C4-2B (cell line): ENCODE measurements around the gene PLA2G7.
A peak's percentile ranks its signal among the peaks of the same experiment; 100 is the strongest.
"Not testable (repeated sequence)": the region's sequence is repeated elsewhere in the genome, so short reads cannot be mapped to it uniquely, and the experiment has no call there.

Source experiments
- H3K27ac ChIP-seq: fragments of 450-650 bp; 2 replicates; pipeline ENCODE4 v1.5.1; 2017
- ZFX ChIP-seq: fragments of 450-650 bp; IDR thresholded peaks from 2 replicates; pipeline ENCODE4 v1.6.1; 2017
- TF ChIP-seq, protein P1 (sequence below): fragments of 450-650 bp; conservative IDR thresholded peaks from 2 replicates; pipeline ENCODE4 v1.5.1; 2017; ENCODE audit warnings: mild to moderate bottlenecking

PLA2G7 gene

DNA sequence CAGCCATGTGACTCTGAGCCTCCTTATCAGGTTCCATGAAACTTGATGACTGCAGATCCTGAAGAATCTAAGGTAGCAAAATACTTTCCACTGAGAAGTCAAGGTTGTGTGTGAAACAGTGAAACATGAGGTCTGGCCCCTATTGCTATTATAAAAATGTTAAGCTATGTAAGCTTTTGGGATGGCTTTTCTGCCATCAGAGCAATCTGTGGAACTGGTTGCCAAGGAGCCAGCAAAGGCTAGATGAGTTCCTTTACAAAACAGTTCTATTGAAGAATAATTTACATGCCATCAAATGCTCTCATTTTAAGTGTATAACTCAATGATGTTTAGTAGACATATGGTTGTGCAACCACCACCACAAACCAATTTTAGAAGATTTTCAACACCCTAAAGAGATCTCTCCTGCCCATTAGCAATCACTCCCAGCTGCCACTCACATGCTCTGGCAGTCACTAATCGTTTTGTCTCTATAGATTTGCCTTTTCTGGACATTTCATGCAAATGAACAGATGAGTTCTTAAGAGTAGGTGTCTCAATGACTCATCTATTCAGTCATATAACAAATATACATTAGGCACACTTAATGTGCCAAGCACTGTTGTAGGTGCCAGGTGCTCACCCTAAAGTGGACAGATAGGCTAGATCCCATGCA, 38.2 kb upstream of the PLA2G7 start:
- no peak overlapping the region for H3K27ac ChIP-seq
- TF ChIP-seq, protein P1, sequence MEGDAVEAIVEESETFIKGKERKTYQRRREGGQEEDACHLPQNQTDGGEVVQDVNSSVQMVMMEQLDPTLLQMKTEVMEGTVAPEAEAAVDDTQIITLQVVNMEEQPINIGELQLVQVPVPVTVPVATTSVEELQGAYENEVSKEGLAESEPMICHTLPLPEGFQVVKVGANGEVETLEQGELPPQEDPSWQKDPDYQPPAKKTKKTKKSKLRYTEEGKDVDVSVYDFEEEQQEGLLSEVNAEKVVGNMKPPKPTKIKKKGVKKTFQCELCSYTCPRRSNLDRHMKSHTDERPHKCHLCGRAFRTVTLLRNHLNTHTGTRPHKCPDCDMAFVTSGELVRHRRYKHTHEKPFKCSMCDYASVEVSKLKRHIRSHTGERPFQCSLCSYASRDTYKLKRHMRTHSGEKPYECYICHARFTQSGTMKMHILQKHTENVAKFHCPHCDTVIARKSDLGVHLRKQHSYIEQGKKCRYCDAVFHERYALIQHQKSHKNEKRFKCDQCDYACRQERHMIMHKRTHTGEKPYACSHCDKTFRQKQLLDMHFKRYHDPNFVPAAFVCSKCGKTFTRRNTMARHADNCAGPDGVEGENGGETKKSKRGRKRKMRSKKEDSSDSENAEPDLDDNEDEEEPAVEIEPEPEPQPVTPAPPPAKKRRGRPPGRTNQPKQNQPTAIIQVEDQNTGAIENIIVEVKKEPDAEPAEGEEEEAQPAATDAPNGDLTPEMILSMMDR = no peak
- no peak for TF ChIP-seq ZFX

DNA sequence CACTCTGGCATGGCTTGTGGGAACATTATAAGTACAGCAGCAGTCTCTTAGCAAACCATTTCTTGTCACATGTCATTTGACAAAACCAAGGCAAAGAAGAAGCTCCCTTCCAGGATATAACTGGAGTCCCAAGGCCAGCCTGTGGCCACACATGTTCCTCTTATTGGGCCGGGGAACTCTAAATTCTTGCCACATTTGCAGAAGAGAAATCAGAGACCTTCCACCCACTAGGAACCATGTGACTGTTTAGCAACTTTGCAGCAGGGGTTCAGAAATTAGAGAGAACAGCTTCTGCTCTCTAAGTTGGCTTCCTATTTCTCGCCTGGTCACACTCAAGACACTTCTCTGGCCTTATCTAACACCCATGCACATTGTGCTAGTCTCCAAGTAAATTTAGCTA, 37.6 kb upstream of the PLA2G7 start:
- TF ChIP-seq ZFX = no peak
- no peak overlapping the region for H3K27ac ChIP-seq

DNA sequence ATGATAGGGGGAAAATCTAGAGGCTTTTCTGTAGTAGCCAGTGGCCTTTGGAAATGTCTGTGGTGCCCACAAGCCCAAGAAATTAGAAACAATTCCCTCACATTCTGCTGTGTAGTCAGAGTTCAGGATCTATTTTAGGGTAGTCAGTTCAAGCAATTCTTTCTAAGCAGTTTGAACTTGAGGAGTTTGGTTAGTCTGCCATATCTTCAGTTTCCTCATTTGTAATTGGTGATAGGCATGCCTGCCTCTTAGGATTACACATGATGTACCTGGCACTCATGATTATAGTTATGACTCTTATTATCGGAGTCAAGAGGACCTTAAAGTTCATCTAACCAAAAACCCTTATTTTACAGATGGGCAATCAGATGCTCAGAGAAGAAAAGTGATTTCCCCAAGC, 36.8 kb upstream of the PLA2G7 start:
- no peak for TF ChIP-seq ZFX
- TF ChIP-seq, protein P1 = no peak
- H3K27ac ChIP-seq = no peak overlapping the region

DNA sequence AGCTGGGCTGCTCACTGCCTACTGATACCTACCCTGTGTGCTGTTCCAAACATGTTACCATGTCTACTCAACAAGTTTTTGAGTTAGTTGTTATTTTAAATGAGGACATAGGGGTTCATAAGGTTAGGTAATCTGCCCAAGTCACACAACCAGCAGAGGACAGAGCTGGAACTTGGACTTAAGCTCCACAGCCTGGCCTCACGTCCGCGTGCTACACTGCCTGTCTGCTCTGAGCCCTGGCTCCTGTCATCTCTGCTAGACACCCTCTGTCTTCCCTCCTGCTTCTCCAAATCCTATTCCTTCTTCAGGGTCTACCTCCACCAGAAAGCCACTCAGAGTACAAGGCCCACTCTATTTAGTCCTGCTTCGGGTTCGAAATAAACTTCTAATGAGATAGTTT, 29.8 kb upstream of the PLA2G7 start:
- TF ChIP-seq, protein P1 = no peak
- TF ChIP-seq ZFX = no peak

DNA sequence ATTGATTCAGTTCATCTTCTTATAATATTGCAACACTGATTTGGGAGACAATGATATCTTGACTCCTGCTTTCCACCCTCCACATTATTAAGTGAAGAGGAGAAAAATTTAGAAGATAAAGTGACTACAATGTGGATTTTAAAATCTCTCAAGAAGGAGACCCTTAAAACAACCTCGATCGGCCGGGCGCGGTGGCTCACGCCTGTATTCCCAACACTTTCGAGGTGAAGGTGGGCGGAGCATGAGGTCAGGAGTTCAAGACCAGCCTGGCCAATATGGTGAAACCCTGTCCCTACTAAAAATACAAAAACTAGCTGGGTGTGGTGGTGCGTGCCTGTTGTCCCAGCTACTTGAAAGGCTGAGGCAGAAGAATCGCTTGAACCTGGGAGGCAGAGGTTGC, 29.1 kb upstream of the PLA2G7 start:
- H3K27ac ChIP-seq = not testable (repeated sequence)

More for the DNA sequence above, 29.8 kb upstream of the PLA2G7 start:
- H3K27ac ChIP-seq = no peak overlapping the region

DNA sequence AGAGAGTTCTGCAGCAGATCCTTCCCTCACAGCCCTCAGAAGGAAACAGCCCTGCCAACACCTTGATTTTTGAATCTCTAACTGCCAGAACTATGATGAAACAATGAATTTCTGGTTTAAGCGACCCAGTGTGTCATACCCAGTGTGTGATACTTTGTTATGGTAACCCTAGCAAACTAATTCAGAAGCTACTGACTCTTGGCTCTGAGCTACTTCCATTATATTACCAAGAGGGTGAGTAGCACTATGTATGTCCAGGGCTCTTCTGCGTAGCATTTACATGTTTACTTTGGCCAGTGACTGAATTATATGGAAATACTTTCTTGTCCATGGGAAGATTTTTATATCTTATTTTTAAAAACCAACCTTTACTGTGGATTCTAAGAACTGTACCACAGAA, 28.3 kb upstream of the PLA2G7 start:
- TF ChIP-seq ZFX = no peak
- TF ChIP-seq, protein P1 = no peak
- H3K27ac ChIP-seq = peak overlapping the region; percentile 38; the same call in 1 of the 2 replicates

DNA sequence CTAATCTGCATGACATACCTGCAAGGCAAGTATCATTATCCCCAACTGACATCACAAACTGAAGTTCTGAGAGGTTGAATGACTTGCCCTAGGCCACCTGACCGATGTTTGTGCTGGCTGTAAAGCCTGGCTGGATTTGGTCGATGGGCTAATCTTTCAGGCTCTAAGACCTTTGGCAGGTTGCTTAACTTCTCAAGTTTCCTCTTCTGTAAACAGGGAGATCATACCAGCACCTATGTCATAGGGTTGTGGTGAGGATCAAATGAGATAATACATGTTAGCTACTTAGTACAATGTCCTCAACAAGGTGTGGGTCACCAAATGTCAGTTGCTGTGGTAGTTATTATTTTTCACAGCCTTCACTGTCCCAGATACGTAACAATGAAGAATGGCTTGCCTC, 25.8 kb upstream of the PLA2G7 start:
- no peak for TF ChIP-seq ZFX
- TF ChIP-seq, protein P1 = no peak
- H3K27ac ChIP-seq = peak overlapping the region; percentile 42; the same call in 1 of the 2 replicates

DNA sequence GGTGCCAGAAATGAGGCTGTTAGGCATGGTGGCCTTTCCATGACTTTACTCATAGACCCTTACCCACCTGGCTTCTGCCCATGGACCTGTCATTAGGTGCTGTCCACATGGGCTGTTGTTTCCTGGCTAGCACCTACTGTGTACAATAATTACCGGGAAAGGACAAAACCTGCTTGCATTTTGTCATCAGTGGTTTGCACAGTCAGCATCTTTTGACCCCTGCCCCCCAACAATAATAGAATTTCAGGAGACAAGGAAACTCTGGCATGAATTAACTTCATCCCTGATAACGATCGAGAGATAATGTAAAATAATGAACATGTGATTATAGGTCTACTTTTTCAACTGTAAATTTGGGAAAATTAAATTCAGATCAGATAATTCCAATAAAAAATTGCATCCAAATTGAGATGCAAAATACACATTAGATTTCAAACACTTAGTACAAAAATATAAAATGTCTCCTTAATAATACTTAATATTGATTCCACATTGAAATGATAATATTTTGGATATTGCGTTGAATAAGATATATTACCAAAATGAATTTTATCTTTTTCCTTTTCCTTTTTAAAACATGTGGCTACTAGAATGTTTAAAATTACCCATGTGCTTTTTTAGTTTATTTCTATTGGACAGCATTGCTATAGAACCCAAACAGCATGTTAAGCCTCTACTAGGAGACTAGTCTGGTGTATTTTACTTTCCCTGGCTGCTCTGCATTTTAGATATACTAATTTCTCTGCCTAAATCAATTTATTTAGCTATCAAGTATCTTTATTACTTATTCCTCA, 24.0 kb upstream of the PLA2G7 start:
- no peak for TF ChIP-seq ZFX
- TF ChIP-seq, protein P1 = no peak
- H3K27ac ChIP-seq = no peak overlapping the region
